ENCODE data around the gene LIMS2. TPM values are rescaled to one million over a fixed set of nuclear protein-coding genes. Genes with fewer than 3 reads are reported as not detected.

LIMS2 gene
- total RNA-seq, 2 experiments from 2014 or later: 4.5 to 11.4 TPM

GRCh38 chr2:127655209-127656073 is 19.9 kb downstream of the LIMS2 start:
- no peaks in the 10 kb centered on the region for H3K36me3 Mint-ChIP-seq
- CTCF ChIA-PET: interaction anchor here (1.2 kb wide), 1 partner anchor 64 kb away, joined by 5 read pairs; no protein-coding TSS in a partner anchor
- DNase-seq: no peak
- no peak overlapping the region for H3K27ac Mint-ChIP-seq
- no peak for ATAC-seq
- H3K27me3 Mint-ChIP-seq: no peaks in the 10 kb centered on the region
- peaks cover 1% of the 10 kb centered on the region for H3K4me1 Mint-ChIP-seq
- H3K9me3 Mint-ChIP-seq (ENCODE audit: low read depth): no peaks in the 10 kb centered on the region
- H3K4me3 Mint-ChIP-seq: no peak overlapping the region

- Mint-ChIP-seq H3K27ac (no peak overlapping the region), H3K4me3 (no peak overlapping the region), H3K27me3 (no peaks in the 10 kb centered on the region), H3K9me3 (ENCODE audit: low read depth) (no peaks in the 10 kb centered on the region), H3K4me1 (peaks cover under 1% of the 10 kb centered on the region), H3K36me3 (no peaks in the 10 kb centered on the region)
- CTCF ChIA-PET: no interaction called here
- ATAC-seq (no peak), DNase-seq (no peak)
These were observed 20.5 kb downstream of the LIMS2 start for GRCh38 chr2:127654838-127655175.

GRCh38 chr2:127654084-127654837 is 21.1 kb downstream of the LIMS2 start:
- no peaks in the 10 kb centered on the region for H3K9me3 Mint-ChIP-seq (ENCODE audit: low read depth)
- ATAC-seq: no peak
- DNase-seq: no peak
- no peaks in the 10 kb centered on the region for H3K27me3 Mint-ChIP-seq
- H3K36me3 Mint-ChIP-seq: no peaks in the 10 kb centered on the region
- no peak overlapping the region for H3K4me3 Mint-ChIP-seq
- no peak overlapping the region for H3K27ac Mint-ChIP-seq
- peaks cover 5% of the 10 kb centered on the region for H3K4me1 Mint-ChIP-seq
- CTCF ChIA-PET: interaction anchor here (1.0 kb wide), 1 partner anchor 63 kb away, joined by 8 read pairs; no protein-coding TSS in a partner anchor

- ATAC-seq (no peak), DNase-seq (no peak)
- H3K9me3 Mint-ChIP-seq (ENCODE audit: low read depth): no peaks in the 10 kb centered on the region
- peaks cover 7% of the 10 kb centered on the region for H3K4me1 Mint-ChIP-seq
- CTCF ChIA-PET: interaction anchor here (1.0 to 1.6 kb wide), 2 partner anchors 62 kb away, joined by 8 to 10 read pairs; no protein-coding TSS in a partner anchor
- no peaks in the 10 kb centered on the region for H3K27me3 Mint-ChIP-seq
- H3K36me3 Mint-ChIP-seq: no peaks in the 10 kb centered on the region
- H3K27ac Mint-ChIP-seq: no peak overlapping the region
- no peak overlapping the region for H3K4me3 Mint-ChIP-seq
These were observed 21.8 kb downstream of the LIMS2 start for GRCh38 chr2:127653421-127654083.

- no peak for DNase-seq
- CTCF ChIA-PET: interaction anchor here (1.6 kb wide), 1 partner anchor 61 kb away, joined by 10 read pairs; no protein-coding TSS in a partner anchor
- Mint-ChIP-seq H3K4me1 (peaks cover 7% of the 10 kb centered on the region), H3K27ac (no peak overlapping the region), H3K27me3 (no peaks in the 10 kb centered on the region), H3K4me3 (no peak overlapping the region), H3K36me3 (no peaks in the 10 kb centered on the region), H3K9me3 (ENCODE audit: low read depth) (no peaks in the 10 kb centered on the region)
- ATAC-seq: no peak
These were observed 22.5 kb downstream of the LIMS2 start for GRCh38 chr2:127652786-127653357.

- Mint-ChIP-seq H3K4me3 (no peak overlapping the region), H3K27ac (no peak overlapping the region), H3K4me1 (peaks cover 7% of the 10 kb centered on the region), H3K9me3 (ENCODE audit: low read depth) (no peaks in the 10 kb centered on the region), H3K36me3 (no peaks in the 10 kb centered on the region), H3K27me3 (no peaks in the 10 kb centered on the region)
- ATAC-seq (no peak), DNase-seq (no peak)
- CTCF ChIA-PET: interaction anchor here (1.6 kb wide), 1 partner anchor 60 kb away, joined by 10 read pairs; no protein-coding TSS in a partner anchor
These were observed 23.3 kb downstream of the LIMS2 start for GRCh38 chr2:127651971-127652550.

- H3K27ac Mint-ChIP-seq: no peak overlapping the region
- CTCF ChIA-PET: interaction anchor here (5.3 kb wide), 1 partner anchor 60 kb away, joined by 63 read pairs; no protein-coding TSS in a partner anchor
- H3K4me3 Mint-ChIP-seq: no peak overlapping the region
- no peaks in the 10 kb centered on the region for H3K27me3 Mint-ChIP-seq
- no peak for ATAC-seq
- H3K36me3 Mint-ChIP-seq: no peaks in the 10 kb centered on the region
- H3K4me1 Mint-ChIP-seq: peaks cover 7% of the 10 kb centered on the region
- H3K9me3 Mint-ChIP-seq (ENCODE audit: low read depth): no peaks in the 10 kb centered on the region
- no peak for DNase-seq
These were observed 23.9 kb downstream of the LIMS2 start for GRCh38 chr2:127651381-127651809.

GRCh38 chr2:127650785-127651380 is 24.4 kb downstream of the LIMS2 start:
- Mint-ChIP-seq H3K9me3 (ENCODE audit: low read depth) (no peaks in the 10 kb centered on the region), H3K4me3 (no peak overlapping the region), H3K27me3 (no peaks in the 10 kb centered on the region), H3K4me1 (peaks cover 7% of the 10 kb centered on the region), H3K36me3 (no peaks in the 10 kb centered on the region), H3K27ac (no peak overlapping the region)
- ATAC-seq: no peak
- CTCF ChIA-PET: interaction anchor here (0.9 to 5.3 kb wide), 11 partner anchors 11 to 454 kb away, joined by 3 to 63 read pairs (median 4); partner anchors contain the start of gene SFT2D3
- DNase-seq: no peak

GRCh38 chr2:127650041-127650784 is 25.1 kb downstream of the LIMS2 start:
- no peaks in the 10 kb centered on the region for H3K27me3 Mint-ChIP-seq
- no peaks in the 10 kb centered on the region for H3K36me3 Mint-ChIP-seq
- no peaks in the 10 kb centered on the region for H3K9me3 Mint-ChIP-seq (ENCODE audit: low read depth)
- peaks cover 7% of the 10 kb centered on the region for H3K4me1 Mint-ChIP-seq
- no peak overlapping the region for H3K4me3 Mint-ChIP-seq
- DNase-seq (no peak), ATAC-seq (peak; percentile 16)
- no peak overlapping the region for H3K27ac Mint-ChIP-seq
- CTCF ChIA-PET: interaction anchor here (0.5 to 5.3 kb wide), 26 partner anchors 10 to 467 kb away, joined by 3 to 63 read pairs (median 4); partner anchors contain the start of gene SFT2D3

- H3K36me3 Mint-ChIP-seq: no peaks in the 10 kb centered on the region
- no peak overlapping the region for H3K27ac Mint-ChIP-seq
These were observed 25.7 kb downstream of the LIMS2 start for GRCh38 chr2:127649684-127650040.

GRCh38 chr2:127649100-127649611 is 26.2 kb downstream of the LIMS2 start:
- Mint-ChIP-seq H3K27me3 (no peaks in the 10 kb centered on the region), H3K9me3 (ENCODE audit: low read depth) (no peaks in the 10 kb centered on the region), H3K4me1 (peaks cover 7% of the 10 kb centered on the region), H3K36me3 (no peaks in the 10 kb centered on the region), H3K27ac (no peak overlapping the region), H3K4me3 (no peak overlapping the region)
- DNase-seq (no peak), ATAC-seq (no peak)
- CTCF ChIA-PET: interaction anchor here (1.0 to 5.3 kb wide), 10 partner anchors 9 to 466 kb away, joined by 3 to 63 read pairs (median 5); no protein-coding TSS in a partner anchor

More at GRCh38 chr2:127649684-127650040, 25.7 kb downstream of the LIMS2 start:
- Mint-ChIP-seq H3K27me3 (no peaks in the 10 kb centered on the region), H3K4me1 (peaks cover 7% of the 10 kb centered on the region), H3K4me3 (no peak overlapping the region), H3K9me3 (ENCODE audit: low read depth) (no peaks in the 10 kb centered on the region)
- DNase-seq (peak; percentile 87), ATAC-seq (peak; percentile 86)
- CTCF ChIA-PET: interaction anchor here (0.5 to 5.3 kb wide), 25 partner anchors 9 to 466 kb away, joined by 3 to 63 read pairs (median 4); no protein-coding TSS in a partner anchor
